Loucy (cell line): ENCODE measurements around the gene TMEM150B.

Experiments used
- EZH2phosphoT487 ChIP-seq: fragments of 200-600 bp; IDR thresholded peaks from 2 replicates; pipeline ENCODE4 v1.6.1; 2018; ENCODE audit warnings: antibody characterized with exemption, mild to moderate bottlenecking, moderate library complexity, borderline replicate concordance
- TF ChIP-seq, protein P1 (sequence below): fragments of 200-600 bp; sonication (generic); conservative IDR thresholded peaks from 2 replicates; pipeline ENCODE4 v1.5.1; 2014; ENCODE audit warnings: mild to moderate bottlenecking, antibody characterized with exemption, low read length

DNA sequence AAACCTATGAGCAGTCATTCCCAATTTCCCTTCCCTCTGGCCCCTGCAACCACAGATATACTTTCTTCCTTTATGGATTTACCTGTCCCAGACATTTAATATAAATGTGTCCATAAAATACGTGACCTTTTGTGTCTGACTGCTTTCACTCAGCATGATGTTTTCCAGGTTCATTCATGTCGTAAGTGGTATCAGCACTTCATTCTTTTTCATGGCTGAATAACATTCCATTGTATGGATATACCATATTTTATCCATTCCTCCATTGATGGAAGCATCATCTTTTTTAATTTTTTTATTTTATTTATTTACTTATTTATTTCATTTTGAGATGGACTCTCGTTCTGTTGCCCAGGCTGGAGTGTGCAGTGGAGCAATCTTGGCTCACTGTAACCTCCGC is 58.3 kb downstream of the TMEM150B start:
- TF ChIP-seq, protein P1, sequence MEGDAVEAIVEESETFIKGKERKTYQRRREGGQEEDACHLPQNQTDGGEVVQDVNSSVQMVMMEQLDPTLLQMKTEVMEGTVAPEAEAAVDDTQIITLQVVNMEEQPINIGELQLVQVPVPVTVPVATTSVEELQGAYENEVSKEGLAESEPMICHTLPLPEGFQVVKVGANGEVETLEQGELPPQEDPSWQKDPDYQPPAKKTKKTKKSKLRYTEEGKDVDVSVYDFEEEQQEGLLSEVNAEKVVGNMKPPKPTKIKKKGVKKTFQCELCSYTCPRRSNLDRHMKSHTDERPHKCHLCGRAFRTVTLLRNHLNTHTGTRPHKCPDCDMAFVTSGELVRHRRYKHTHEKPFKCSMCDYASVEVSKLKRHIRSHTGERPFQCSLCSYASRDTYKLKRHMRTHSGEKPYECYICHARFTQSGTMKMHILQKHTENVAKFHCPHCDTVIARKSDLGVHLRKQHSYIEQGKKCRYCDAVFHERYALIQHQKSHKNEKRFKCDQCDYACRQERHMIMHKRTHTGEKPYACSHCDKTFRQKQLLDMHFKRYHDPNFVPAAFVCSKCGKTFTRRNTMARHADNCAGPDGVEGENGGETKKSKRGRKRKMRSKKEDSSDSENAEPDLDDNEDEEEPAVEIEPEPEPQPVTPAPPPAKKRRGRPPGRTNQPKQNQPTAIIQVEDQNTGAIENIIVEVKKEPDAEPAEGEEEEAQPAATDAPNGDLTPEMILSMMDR: no peak
- no peak for TF ChIP-seq EZH2phosphoT487
